ENCODE results near the gene USP32. TPM values are rescaled to one million over a fixed set of nuclear protein-coding genes. Genes with fewer than 3 reads are reported as not detected.
"Not testable (repeated sequence)": the region's sequence is repeated elsewhere in the genome, so short reads cannot be mapped to it uniquely, and the experiment has no call there.

The USP32 gene
- total RNA-seq, 2 experiments from 2014 or later: 32.3 to 33.1 TPM

DNA sequence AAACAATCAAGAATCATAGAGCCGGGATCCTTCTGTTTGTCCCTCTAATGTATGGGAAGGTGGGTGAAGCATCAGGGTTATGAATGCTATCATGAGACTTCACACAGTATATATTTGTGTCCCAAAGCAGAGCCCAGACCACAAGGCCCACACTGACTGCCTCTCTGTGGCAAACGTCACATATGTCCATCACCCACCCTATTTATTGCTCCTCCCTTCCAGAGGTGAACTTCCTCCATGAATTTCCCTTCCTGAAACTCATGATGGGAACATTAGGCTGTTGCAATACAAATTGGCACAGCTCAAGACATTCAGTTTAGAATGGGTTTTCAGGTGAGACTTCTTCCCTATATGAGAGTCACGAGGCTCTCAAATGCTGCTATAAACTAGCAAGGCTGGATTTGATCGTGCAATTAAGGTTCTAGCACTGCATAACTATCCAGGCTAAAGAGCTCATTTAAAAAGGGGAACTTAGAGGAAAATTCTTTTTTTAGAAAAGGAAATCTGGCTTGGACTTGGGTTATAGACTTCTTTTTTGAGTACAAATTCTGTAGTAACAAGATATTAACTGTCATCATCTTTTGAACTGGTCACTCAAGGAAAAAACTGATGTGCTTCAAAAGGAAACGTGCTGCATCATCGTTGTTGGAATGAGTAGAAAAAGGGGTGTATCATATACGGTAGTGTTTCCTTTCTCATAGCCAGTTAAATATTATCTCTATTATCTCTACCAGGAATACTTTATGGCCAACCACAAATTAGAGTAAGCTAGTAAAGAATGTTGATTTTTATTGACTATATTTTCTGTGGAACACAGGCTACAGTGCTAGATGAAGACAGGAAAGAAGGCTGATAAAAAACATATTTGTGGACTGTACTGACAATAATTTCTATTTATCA lies 204.8 kb downstream of the USP32 start:
- not testable (repeated sequence) for ATAC-seq

DNA sequence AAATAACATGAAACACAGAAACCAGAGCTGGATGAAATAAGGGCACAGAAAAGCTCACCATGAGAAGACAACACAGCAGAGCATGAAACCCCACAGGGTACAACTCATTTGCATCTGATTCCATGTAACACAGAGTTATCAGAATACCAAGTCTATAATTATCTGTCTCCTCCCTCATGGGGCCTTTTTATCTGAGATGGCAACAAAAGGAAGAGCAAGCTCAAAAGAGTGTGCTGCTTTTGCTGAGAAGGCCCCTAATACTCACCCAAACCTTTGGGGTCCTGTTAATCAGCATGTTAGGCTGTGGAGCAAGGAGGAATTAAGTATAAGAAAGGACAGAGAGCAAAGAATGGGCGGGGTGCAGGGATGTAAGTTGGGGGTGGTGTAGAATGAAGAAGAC lies 205.6 kb downstream of the USP32 start:
- ATAC-seq; H3K4me1 Mint-ChIP-seq; H3K4me3 Mint-ChIP-seq; CTCF ChIA-PET; H3K9me3 Mint-ChIP-seq (ENCODE audit: low read depth); H3K36me3 Mint-ChIP-seq (ENCODE audit: low read depth); intact Hi-C loops (cut with DNase I, micrococcal nuclease); DNase-seq; H3K27me3 Mint-ChIP-seq; H3K27ac Mint-ChIP-seq; POLR2A ChIA-PET: not testable (repeated sequence)

More for the DNA sequence above, 204.8 kb downstream of the USP32 start:
- H3K9me3 Mint-ChIP-seq (ENCODE audit: low read depth); H3K4me3 Mint-ChIP-seq; DNase-seq; intact Hi-C loops (cut with DNase I, micrococcal nuclease); H3K27me3 Mint-ChIP-seq; POLR2A ChIA-PET; H3K36me3 Mint-ChIP-seq (ENCODE audit: low read depth); H3K4me1 Mint-ChIP-seq; H3K27ac Mint-ChIP-seq: not testable (repeated sequence)
- CTCF ChIA-PET: interaction anchor here (1.1 kb wide), 1 partner anchor 383 kb away, joined by 3 read pairs; no protein-coding TSS in a partner anchor

DNA sequence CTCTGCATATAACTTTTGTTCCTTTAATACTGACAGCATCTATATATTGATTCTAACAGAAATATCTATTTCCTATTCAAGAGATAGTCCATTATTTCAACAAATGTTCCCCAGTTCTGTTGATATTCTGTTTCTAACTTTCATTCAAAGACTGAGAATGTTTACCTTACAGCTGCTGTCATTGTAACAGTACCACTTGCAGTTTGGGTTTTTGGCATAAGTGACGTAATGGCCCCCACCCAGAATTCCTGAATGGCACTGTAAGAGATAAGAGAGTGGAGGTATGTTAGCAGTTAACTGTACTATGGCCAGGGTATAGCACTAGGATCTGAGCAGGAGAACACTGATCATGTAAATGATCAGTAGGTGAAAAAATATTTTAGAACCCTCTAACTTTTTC lies 211.6 kb downstream of the USP32 start:
- POLR2A ChIA-PET; intact Hi-C loops (cut with DNase I, micrococcal nuclease); H3K4me1 Mint-ChIP-seq; ATAC-seq; DNase-seq; H3K9me3 Mint-ChIP-seq (ENCODE audit: low read depth); H3K27me3 Mint-ChIP-seq; H3K27ac Mint-ChIP-seq; H3K4me3 Mint-ChIP-seq: not testable (repeated sequence)
- peaks cover 14% of the 10 kb centered on the region for H3K36me3 Mint-ChIP-seq (ENCODE audit: low read depth)
- CTCF ChIA-PET: interaction anchor here (0.7 kb wide), 1 partner anchor 19 kb away, joined by 3 read pairs; no protein-coding TSS in a partner anchor

DNA sequence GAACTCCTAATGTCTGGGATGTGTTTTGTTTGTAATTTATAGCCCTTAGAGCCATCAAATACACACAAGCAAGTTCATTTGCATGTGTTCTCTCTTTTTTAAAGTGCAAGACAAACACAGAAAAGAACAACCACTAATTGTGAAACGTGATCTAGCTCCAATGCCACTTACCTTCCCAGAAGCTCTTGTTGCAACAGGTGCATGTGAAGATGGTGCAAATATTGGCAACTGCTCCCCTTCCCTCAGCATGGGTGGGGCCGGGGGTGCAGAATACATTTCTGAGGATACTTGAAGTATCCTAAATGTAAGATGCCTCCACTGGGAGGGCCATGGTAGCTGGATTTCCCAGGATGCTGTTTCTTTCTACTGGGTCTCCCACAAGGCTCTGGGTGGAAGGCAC lies 213.8 kb downstream of the USP32 start:
- DNase-seq; H3K9me3 Mint-ChIP-seq (ENCODE audit: low read depth); H3K4me1 Mint-ChIP-seq; CTCF ChIA-PET; H3K4me3 Mint-ChIP-seq; H3K27me3 Mint-ChIP-seq; ATAC-seq; H3K36me3 Mint-ChIP-seq (ENCODE audit: low read depth); H3K27ac Mint-ChIP-seq; POLR2A ChIA-PET; intact Hi-C loops (cut with DNase I, micrococcal nuclease): not testable (repeated sequence)

DNA sequence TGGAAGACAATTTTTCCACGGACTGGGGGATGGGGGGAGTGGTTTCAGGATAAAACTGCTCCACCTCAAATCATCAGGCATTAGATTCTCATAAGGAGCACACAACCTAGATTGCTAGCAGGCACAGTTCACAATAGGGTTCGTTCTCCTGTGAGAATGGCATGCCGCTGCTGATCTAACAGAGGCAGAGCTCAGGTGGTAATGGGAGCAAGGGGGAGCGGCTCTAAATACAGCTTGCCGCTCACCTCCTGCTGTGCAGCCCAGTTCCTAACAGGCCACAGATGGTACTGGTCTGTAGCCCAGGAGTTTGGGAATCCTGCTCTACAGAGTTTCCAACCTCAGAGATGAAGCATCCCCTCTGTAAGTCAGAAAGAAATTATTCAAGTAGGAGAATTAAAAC lies 215.2 kb downstream of the USP32 start:
- H3K36me3 Mint-ChIP-seq (ENCODE audit: low read depth); H3K4me3 Mint-ChIP-seq; CTCF ChIA-PET; H3K9me3 Mint-ChIP-seq (ENCODE audit: low read depth); DNase-seq; POLR2A ChIA-PET; H3K27me3 Mint-ChIP-seq; ATAC-seq; H3K4me1 Mint-ChIP-seq; intact Hi-C loops (cut with DNase I, micrococcal nuclease); H3K27ac Mint-ChIP-seq: not testable (repeated sequence)

DNA sequence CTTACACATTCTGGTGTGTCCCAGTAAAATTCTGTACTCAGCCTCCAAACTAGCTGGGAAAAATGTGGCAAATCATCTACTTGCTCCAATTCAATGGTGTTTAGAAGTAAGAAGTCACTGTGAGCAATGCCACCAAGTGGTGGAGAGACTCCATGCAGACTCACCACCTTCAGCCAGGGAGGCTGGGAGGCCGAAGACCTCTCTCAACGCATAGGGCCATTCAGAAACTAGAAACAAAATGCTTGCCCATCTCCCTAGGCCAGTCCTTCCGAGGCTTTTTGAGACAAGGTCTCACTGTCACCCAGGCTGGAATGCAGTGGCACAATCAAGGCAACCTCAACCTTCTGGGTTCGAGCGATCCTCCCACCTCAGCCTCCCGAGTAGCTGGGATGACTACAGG lies 217.2 kb downstream of the USP32 start:
- CTCF ChIA-PET: interaction anchor here (0.7 kb wide), 1 partner anchor 304 kb away, joined by 4 read pairs; no protein-coding TSS in a partner anchor

DNA sequence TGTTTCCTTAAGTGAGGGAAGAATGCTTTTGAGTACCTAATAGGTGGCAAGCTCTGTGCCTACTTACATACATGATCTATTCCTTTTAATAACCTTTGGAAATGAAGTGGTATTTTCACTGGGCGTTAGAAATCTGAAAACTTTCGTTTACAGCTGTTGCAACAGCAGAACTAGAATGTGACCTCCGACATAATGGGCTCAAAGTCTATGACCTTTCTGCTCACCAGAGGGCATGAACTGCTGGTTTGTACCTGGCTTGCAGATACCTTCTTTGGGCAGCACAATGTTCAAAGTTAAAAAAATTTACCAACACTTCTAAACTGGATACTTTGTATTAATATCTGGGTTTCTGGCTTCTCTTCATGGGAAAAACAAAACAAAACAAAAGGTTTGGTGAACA lies 217.9 kb downstream of the USP32 start:
- no peak for ATAC-seq
- DNase-seq: no peak
- H3K9me3 Mint-ChIP-seq (ENCODE audit: low read depth): no peaks in the 10 kb centered on the region
- H3K4me1 Mint-ChIP-seq: peaks cover 18% of the 10 kb centered on the region
- peaks cover 3% of the 10 kb centered on the region for H3K36me3 Mint-ChIP-seq (ENCODE audit: low read depth)
- no peak overlapping the region for H3K27ac Mint-ChIP-seq
- CTCF ChIA-PET: interaction anchor here (0.8 kb wide), 1 partner anchor 31 kb away, joined by 3 read pairs; no protein-coding TSS in a partner anchor
- POLR2A ChIA-PET: no interaction called here
- H3K27me3 Mint-ChIP-seq: no peaks in the 10 kb centered on the region
- intact Hi-C loops (cut with DNase I, micrococcal nuclease): no loop called here
- no peak overlapping the region for H3K4me3 Mint-ChIP-seq

More for the DNA sequence above, 217.2 kb downstream of the USP32 start:
- H3K27me3 Mint-ChIP-seq; DNase-seq; intact Hi-C loops (cut with DNase I, micrococcal nuclease); H3K4me3 Mint-ChIP-seq; H3K9me3 Mint-ChIP-seq (ENCODE audit: low read depth); POLR2A ChIA-PET; ATAC-seq; H3K27ac Mint-ChIP-seq; H3K36me3 Mint-ChIP-seq (ENCODE audit: low read depth): not testable (repeated sequence)
- H3K4me1 Mint-ChIP-seq: peaks cover 16% of the 10 kb centered on the region

DNA sequence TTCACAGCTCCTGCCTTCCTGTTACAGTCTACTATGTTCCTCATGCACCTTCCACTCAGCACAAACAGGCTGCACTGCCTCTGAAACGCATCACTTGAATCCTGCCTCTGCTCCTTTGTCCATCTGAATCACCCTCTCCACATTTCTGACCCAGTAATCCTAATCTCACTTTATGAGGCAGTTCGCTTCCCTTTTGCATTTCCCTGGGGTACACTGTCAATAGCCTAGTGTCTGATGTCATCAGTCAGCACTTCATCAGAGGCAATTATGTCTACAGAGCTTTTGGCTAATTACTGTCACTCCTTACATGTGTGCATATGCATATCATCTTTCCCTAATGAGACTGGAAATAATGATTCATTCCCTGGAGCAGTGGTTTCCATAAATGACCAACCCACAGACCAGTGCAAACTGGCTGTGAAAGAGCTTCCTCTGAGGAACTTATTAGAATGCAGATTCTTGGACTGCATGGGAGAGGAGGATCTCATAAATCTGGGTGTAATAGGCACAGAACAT lies 218.6 kb downstream of the USP32 start:
- H3K9me3 Mint-ChIP-seq (ENCODE audit: low read depth): no peaks in the 10 kb centered on the region
- peaks cover 3% of the 10 kb centered on the region for H3K36me3 Mint-ChIP-seq (ENCODE audit: low read depth)
- intact Hi-C loops (cut with DNase I, micrococcal nuclease): no loop called here
- POLR2A ChIA-PET: no interaction called here
- CTCF ChIA-PET: interaction anchor here (0.8 kb wide), 1 partner anchor 30 kb away, joined by 3 read pairs; no protein-coding TSS in a partner anchor
- peaks cover 20% of the 10 kb centered on the region for H3K4me1 Mint-ChIP-seq
- H3K4me3 Mint-ChIP-seq: no peak overlapping the region
- H3K27me3 Mint-ChIP-seq: no peaks in the 10 kb centered on the region
- H3K27ac Mint-ChIP-seq: no peak overlapping the region
- DNase-seq (no peak), ATAC-seq (peak; percentile 28)

DNA sequence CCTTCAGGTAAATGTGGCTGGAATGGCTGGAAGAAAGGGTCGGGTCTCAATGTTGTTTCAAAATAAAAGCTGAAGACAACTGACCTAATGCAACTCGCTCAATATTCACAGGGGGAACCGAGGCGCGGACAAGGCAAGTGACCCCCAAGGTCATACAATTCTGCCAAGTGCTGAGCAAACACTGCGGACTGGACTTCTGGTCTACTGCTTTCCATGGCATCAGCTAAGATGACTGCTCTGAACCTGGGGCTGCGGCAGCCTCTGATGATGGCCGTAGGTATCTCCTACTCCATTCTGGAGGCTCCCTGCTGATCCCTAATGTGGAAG lies 220.2 kb downstream of the USP32 start:
- Mint-ChIP-seq H3K9me3 (ENCODE audit: low read depth) (no peaks in the 10 kb centered on the region), H3K36me3 (ENCODE audit: low read depth) (peaks cover 3% of the 10 kb centered on the region), H3K4me1 (peaks cover 20% of the 10 kb centered on the region), H3K4me3 (no peak overlapping the region), H3K27me3 (no peaks in the 10 kb centered on the region), H3K27ac (no peak overlapping the region)
- no peak for DNase-seq
- ChIA-PET POLR2A (no interaction called here), CTCF (no interaction called here)
- ATAC-seq: no peak
- intact Hi-C loops (cut with DNase I, micrococcal nuclease): no loop called here

DNA sequence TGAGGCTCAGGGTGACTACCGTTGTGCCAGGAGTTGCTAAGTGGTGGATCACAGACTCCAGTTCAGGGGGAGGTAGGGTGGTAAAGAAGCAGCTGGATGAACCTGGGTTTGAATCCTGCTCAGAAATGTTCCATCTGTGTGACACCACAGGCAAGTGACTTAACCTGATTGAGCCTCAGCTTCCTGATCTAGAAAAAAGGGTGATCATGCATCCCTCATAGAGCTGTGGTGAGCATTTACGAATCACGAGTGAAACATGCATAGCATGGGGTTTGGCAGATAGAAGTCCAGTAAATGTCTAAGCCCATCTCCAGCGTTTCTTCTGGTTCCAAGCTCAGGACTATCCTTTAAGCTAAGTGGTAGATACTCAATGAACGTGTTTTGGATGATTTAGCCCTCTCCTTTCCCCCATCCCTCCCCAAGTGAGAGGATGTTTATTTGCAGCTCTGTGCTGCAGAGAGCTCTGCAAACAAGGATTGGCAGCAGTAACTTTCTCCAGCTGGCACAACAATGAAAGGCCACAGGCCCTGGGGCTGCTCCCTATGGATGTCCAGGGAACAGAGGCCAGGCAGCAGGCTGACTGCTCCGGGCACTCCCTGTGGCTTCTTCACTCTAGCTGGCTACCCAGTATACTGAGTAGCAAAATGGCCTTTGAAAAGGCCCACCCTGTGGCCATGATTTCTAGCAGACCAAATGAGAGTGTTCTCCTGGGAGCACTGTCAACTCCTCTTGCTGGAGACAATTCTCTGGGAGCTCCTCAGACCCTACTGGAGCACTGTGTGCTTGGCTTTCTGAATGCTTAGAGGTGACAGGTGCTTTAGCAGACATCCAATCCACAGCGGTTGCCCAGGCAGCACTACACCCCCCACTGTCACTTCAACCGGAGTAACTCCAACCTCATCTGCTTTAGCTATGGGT lies 220.8 kb downstream of the USP32 start:
- peak overlapping the region; percentile 79 for H3K27ac Mint-ChIP-seq
- DNase-seq (no peak), ATAC-seq (peak; percentile 30)
- POLR2A ChIA-PET: no interaction called here
- H3K9me3 Mint-ChIP-seq (ENCODE audit: low read depth): no peaks in the 10 kb centered on the region
- H3K4me1 Mint-ChIP-seq: peaks cover 23% of the 10 kb centered on the region
- H3K4me3 Mint-ChIP-seq: no peak overlapping the region
- H3K36me3 Mint-ChIP-seq (ENCODE audit: low read depth): no peaks in the 10 kb centered on the region
- CTCF ChIA-PET: interaction anchor here (1.3 to 2.6 kb wide), 2 partner anchors 25 to 30 kb away, joined by 5 to 12 read pairs; no protein-coding TSS in a partner anchor
- intact Hi-C loops (cut with DNase I, micrococcal nuclease): no loop called here
- H3K27me3 Mint-ChIP-seq: no peaks in the 10 kb centered on the region

Data from activated CD4-positive, alpha-beta T cell treated with anti-CD3 and anti-CD28 coated beads for 36 hours (primary cell).